ENCODE measurements around the gene LXN. TPM values are rescaled to one million over a fixed set of nuclear protein-coding genes. Genes with fewer than 3 reads are reported as not detected.
A peak's percentile ranks its signal among the peaks of the same experiment; 100 is the strongest.

LXN gene
- total RNA-seq, 1 donor from 2014 or later: 18.2 TPM

DNA sequence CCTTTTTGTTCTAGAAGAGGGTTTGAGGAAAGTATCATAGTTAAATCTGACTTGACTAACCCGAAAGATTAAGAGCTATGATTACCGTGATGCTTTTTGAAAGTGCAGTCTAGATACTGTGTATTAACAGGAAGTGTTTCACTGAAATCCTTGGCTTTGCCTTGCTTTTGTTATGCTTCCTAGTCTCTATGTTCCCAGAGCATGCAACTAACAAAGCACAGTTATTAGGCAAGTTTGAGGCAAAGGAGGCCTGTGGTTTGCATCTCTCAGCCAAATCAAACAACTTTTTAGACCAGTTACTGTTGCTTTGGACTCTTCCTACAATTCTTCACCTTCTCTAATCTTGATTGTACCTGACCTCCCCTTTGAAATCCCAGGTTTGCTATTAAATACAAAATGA, 3.9 kb downstream of the LXN start:
- DNase-seq (ENCODE audit: low spot score): no peak

DNA sequence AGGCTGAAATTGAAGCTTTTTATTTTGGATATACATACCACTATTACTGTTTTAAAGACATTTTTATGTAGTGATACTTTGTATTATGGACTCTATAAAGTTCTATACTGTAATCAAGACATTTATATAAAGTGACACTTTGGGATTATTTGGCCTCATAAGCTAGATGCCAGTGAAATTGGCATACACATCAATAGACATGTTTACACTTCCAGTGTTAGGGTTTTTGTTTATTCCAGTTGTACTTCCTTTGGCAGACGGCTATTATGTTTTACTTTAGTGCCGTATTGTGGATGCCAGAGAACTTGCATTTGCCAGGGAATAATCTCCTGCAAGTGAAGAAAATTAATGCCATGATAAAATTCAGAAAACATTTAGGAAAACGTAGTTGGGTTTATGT, 6.0 kb downstream of the LXN start:
- no peak for DNase-seq (ENCODE audit: low spot score)

DNA sequence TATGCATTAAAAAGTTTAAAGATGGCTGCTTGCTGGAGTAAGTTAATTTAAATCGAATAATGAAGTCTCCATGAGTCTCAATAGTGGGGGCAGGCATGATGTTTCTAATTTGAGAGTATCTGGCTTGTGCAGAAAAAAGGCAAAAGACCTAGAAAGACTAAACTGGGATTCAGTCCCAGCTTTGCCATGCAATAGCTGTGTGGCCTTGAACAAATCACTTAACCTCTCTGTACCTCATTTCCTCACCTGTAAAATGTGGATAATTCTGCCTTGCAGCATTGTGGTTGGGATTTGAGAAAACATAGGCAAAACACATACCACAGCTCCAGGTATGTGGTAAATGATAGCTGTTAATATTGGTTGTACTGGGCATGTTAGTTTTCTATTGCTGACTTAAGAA, 8.6 kb downstream of the LXN start:
- DNase-seq (ENCODE audit: low spot score): no peak

DNA sequence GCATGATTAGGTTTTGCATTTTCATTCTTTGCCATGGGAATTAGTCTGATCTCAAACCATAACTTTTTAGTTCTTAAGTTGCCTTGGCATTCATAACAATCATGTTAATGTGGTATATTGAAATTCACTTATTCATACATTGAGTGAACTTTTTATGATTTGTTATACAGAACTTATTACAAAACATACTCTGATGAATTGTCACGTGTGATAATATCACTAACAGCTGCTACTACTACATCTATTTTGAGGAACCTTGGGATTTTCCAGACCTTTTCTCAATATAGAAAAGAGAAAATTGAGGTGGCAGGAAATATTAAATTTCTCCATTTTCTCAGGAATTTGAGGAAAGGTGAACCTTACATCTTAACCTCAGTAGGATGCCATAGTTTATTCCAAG, 9.2 kb downstream of the LXN start:
- no peak for DNase-seq (ENCODE audit: low spot score)

DNA sequence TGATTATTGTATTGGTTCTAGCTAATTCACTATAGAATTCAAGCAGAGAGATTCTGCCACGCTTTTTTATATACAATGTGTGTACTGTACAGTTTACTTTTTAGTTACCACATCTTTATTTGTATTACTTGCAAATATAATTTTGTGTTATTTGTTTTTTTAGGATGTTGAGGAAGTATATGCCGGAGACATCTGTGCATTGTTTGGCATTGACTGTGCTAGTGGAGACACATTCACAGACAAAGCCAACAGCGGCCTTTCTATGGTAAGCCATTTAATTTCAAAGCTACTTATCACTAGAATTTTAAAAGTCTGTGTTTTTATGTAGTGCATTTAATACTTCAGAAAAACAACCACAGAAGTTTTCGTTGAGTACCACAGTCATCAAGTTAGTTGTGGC, 11.7 kb downstream of the LXN start:
- no peak for DNase-seq (ENCODE audit: low spot score)

DNA sequence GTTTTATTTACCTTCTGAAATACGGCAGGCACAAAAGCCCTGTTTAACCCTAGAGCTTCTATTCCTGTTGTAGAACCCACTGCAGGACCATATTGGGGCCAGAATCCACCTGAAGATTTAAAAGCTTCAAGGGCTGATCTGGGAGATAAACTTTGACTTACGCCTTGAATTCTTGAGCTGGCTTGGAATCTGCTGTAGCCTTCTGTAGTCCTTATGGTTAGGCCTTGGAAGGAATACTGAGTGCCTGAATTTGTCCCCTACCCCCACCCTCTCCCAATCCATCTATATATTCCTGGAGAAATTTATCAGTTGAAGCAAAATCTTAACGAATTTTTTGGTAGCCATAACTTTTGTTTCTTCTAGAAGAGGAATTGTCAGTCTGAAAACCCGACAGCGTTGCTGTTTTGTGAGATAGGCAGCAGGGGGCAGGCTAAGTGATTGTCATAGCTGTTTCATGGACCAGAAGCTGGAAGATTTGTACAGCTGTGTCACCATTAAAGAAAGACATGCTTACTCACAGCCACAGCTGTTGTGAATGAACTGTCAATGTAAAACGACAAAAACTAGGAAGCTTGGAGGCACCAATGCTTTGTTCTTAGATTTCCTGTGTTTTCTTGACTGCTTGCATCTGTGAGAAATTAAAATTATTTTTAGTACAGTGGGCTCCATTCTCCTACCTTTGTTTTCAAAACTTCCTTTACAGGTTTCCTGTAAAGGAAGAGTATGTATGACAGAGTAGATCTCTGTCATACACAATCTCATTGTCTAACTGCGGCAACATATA, 12.8 kb downstream of the LXN start:
- DNase-seq (ENCODE audit: low spot score): peak; percentile 58

DNA sequence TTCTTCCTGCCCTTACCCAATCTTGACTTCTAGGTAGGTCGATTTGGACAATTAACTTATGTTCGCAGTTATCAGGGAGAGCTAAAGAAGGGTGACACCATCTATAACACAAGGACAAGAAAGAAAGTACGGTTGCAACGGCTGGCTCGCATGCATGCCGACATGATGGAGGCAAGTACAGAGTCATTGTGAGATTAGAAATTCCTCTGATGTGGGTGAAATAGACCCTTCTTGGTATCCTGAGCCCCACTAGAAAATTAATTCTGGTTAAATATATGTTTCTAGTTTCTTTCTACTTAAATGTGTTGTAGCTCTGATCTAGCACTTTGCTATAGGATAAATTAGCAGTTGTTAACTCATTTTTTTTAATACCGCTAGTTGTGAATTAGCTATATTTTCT, 13.6 kb downstream of the LXN start:
- DNase-seq (ENCODE audit: low spot score): no peak

DNA sequence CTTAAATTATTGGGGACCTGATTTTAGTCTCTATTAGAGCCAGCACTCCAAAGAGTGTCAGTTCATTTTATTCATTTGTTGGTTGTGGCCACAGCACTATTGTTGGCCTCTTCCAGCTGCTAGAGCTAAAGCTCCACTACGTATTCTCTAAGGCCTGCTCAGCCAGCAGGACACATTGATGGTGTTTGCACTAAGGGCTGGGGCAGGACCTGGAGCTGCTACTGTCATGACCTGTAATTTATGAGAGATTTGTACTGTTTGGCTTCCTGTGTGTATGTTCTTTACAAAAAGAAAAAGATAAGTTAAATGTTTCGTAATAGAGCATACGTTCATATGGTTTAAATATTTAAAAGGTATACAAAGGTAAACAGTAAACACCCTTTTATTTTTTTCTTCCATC, 20.0 kb downstream of the LXN start:
- no peak for DNase-seq (ENCODE audit: low spot score)

DNA sequence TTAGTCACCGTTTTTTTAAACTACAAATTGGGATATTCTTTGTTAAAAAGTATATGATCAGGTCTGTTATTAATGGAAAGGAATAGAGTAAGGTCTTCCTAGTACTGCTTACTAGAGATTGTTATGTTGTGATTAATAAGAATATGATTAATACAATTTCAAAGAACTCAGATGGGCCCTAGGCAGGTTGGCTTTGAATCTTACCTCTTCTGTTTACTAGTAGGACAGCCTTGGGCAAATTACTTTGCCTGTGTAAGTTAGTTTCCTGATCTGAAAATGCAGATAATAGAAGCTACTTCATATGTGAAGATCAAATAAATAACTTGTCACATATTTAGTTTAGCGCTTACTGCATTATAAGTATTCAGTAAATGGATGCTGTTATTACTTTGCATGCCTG, 21.3 kb downstream of the LXN start:
- DNase-seq (ENCODE audit: low spot score): no peak

DNA sequence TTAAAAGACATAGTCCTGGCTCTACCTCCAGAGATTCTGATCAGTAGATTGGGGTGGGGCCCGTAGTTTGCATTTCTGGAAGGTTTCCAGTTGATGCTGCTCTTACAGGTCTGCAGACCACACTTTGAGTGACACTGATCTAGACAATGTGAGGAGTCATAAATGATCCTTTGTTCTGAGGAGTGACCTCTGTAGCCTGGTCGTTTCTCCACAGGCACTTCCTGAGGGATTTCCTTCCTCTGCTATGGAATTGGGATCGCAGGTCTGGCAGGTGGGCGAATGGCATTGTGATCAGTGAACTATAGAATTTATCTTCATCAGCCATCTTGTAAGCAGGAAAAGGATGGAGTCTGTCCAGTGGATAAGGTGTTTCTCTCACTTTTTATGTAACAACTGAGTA, 22.7 kb downstream of the LXN start:
- DNase-seq (ENCODE audit: low spot score): no peak

DNA sequence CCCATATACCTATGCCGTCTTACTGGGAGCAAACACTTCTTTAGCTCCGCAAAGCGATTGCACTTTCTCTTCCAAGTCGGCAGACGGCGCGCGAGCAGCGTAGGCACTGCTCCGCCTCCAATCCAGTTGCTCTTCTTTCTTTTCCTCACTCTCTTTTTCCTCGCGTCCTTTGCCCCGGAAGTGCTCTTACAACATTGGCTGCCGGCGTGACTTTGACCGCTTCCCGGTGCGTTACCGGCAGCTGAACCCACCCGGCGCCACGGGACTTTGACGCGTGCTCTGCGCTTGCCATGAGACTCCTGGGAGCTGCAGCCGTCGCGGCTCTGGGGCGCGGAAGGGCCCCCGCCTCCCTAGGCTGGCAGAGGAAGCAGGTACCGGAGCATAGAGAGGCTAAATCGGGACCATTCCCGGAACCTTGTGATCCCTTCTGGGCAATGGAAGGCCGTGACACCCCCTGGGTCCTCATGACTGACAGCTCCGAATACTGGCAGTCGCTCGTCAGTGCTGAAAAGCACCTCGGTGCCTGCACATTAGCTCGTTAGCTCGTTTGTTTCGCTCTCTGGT, 28.0 kb downstream of the LXN start, which contains the start of gene GFM1:
GFM1 (plus strand) TSS at position 183 of the 564 bp plus-strand sequence; CDS start at position 291, 108 bp downstream.
- DNase-seq (ENCODE audit: low spot score): peak; percentile 92

DNA sequence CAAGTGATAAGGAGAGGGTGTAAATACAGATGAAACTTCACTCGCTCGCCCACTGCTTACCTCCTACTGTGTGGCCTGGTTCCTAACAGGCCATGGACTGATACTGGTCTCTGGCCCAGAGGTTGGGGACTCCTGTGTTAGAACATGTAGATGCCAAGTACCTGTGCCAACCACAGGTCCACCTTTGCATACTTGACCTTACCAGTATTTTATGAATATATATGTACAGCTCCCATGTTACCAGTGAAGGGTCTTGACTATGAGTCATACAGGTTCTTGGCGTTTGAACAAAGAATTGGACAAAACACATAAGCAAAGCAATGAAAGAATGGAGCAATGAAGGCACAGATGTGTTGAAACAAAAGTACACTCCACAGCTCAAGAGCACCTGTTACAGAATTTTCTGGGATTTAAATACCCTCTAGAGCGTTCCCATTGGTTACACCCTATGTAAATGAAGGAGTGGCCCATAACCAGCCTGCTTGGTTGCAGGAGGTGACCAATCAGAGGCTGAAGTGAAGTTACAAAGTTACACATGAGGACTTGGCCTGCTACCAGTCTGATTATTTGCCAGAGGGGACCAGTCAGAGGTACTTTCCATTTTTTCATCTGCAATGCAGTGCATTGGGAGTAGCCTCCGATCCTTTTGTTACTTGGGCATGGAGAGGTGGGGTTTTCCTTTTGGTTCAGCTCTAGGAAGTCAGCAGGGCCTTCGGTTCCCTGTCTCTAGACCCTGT, 29.8 kb downstream of the LXN start:
- DNase-seq (ENCODE audit: low spot score): no peak

DNA sequence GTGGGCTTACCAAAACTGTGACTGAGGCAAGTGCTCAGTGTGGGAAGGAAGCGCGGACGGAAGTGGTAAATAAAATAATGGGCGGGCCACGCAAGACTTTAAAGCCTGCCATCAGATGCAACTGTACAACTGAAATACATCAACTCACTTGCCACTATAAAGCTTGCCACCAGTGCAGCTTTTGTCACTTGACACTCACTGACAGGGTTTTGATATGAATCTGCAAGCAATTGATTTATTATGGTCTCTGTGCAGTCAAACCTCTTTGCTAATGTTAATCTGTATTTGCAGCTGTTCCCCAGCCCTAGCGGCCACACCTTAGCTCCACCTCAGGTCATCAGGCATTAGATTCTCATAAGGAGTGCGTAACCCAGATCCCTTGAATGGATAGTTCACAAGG, 30.4 kb downstream of the LXN start:
- DNase-seq (ENCODE audit: low spot score): no peak

DNA sequence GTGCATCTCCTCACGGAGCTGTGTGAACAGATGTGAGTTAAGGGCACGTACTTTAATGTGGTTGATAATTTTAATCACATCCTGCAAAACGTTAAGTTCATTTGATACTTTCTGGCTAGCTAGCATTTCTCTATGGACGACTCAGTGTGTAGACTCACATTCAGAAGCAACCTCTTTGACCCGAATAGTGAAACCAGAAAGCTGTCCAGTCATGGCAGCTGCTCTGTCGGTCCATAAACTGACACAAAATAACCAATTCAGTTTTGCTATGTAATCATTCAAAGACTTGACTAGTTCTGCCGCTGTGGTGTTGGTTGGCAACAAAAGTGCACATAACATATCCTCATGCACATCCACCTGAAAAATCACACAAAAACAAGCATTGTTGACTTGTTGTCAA, 31.8 kb downstream of the LXN start:
- no peak for DNase-seq (ENCODE audit: low spot score)

DNA sequence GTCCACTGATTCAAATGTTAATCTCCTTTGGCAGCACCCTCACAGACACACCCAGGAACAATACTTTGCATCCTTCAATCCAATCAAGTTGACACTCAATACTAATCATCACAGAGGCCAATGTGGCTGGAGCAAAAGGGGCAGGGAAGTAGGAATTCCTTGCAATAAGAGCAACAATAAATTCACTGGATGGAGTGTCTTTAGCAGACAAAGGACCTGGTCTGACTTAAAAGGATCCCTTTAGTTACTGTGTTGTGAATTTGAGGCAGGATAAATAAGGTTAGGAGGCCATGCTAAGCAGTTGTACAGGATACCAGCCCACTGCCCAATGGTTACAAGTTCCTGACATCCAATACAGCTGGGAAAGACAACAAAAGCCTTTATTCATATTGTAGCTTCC, 40.5 kb downstream of the LXN start:
- no peak for DNase-seq (ENCODE audit: low spot score)

DNA sequence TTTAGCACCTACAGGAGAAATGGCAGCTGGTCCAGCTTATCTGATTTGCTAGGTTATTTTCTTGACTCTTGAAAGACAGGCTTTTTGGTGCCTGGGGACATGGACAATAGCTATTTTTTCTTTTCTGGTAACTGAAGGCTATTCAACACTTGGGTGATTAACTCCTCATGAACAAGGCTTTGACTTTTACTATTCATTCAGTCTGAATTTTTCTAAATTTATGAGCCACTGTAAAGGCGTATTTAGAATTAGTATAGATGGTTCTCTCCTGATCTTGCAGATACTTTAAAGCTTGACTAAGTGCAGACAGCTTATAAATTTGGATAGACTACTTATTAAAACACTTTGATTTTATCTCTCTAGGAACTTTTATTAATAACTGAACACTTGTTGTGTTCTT, 46.6 kb downstream of the LXN start:
- no peak for DNase-seq (ENCODE audit: low spot score)

DNA sequence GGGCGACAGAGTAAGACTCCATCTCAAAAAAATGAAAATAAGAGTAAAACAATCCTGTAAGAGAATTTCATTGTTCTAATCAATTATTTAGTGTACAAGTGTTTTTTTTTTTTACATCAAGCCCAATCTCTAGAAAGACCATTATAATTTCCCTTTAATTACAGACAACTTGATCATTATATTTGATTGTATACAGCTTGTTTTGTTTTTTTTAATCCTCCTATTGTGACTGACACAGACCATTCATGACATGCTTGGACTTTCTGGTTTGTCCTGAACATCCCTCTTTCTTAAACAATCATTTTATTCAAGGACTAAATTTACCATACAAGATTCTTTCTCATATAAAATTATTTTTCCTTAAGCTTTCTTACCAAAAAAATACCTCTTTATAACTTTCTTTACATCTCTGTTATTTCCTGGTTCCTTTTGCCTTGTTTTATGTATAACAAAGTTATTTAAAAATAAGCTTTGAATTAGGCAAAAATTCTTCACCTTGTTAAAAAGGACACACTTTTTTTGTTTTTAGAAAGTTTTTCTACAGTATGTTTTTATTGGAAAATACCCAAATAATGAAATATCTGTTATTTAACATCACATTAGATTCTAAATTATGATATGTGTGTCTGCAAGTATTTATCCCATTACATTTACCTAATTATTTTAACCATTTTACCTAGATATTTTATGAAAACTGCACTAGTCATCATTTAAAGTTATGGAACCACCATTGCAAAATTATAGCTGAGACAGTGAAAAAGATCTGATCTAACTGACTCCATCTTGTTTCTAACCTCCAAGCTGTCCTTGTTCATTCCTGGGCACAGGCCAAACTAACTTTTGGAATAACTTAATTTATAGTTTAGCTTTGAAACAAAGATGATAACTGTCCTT, 54.2 kb downstream of the LXN start:
- no peak for DNase-seq (ENCODE audit: low spot score)

Other genes starting within 250 kb of the LXN start
- 11.1 TPM for gene MLF1, start 101.5 kb downstream of the LXN start, total RNA-seq
- 62.7 TPM for gene GFM1, start 28.1 kb downstream of the LXN start, total RNA-seq
- gene RARRES1, start 59.8 kb upstream of the LXN start, total RNA-seq: 48.5 TPM
- gene MFSD1, start 129.4 kb upstream of the LXN start, total RNA-seq: 67.6 TPM

All from ureter (tissue), 1 donor.